ENCODE data around the gene SMIM20.
"Not testable (repeated sequence)": the region's sequence is repeated elsewhere in the genome, so short reads cannot be mapped to it uniquely, and the experiment has no call there.

Gene SMIM20

DNA sequence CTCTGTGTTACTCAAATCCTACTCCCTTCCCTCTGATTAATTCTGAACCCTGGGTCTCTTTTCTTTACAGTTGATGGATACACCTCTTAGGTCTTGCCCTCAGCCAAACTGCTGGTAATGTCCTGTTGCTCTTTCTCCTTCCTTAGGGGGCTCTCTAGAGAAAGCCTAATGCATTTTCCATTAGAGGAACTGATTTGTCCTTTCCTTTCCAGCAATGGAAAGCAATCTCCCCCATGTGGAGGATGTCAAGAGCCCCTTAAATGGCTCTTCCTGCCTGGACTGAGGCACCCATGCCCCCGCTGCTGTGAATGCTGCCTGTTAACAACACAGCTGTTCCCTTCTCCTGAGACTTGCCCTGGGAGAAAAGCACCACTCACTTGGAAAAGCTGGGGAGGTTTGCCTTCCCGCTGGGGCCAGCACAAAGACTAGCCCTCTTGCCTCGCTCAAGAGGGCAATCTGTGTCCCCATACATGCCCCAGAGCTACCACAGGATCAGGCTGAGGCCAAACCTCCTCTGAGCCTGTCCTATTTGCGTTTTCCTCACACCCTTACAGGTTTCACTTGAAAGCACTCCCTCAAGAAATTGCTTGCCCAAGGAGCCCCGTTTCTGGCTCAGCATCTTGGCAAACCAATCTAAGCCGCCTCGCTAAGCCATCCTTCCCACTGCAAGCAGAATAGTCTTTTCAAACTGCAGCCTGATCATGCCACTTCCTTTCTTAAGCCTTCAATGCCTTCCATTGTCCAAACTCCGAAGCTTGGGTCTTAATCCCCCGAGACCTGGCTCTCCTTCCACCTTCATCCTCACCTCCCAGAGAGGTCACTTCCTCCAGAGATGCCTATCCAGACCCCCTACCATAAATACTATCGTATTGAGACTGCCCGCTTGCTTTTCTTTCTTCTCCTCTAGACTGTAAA is 23.2 kb upstream of the SMIM20 start:
- DNase-seq (ENCODE audit: low read depth in 2 of 2): no peak

- DNase-seq (ENCODE audit: low read depth in 2 of 2): no peak
Observed at GRCh38 chr4:25892796-25893195, 21.2 kb upstream of the SMIM20 start.

- no peak for DNase-seq (ENCODE audit: low read depth in 2 of 2)
Observed at GRCh38 chr4:25896776-25897539, 17.1 kb upstream of the SMIM20 start.

DNA sequence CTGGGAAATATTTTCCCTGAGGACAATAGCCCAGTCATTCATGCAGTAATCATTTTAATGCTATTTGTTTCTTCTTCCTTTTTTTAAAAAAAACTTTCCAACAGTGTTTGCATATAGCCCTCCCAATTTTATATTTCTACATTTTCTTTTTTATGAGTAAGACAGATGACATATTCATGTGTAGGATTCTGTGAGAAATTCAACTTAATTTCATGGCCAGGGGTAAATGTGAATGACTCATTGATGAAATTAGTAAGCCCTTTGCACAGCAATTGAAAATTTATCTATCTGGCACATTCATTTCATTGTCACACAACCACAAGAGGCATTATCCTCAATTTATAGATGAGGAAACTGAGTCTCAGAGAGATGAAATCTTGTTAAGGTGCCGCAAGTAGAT is 13.7 kb upstream of the SMIM20 start:
- no peak for DNase-seq (ENCODE audit: low read depth in 2 of 2)

DNA sequence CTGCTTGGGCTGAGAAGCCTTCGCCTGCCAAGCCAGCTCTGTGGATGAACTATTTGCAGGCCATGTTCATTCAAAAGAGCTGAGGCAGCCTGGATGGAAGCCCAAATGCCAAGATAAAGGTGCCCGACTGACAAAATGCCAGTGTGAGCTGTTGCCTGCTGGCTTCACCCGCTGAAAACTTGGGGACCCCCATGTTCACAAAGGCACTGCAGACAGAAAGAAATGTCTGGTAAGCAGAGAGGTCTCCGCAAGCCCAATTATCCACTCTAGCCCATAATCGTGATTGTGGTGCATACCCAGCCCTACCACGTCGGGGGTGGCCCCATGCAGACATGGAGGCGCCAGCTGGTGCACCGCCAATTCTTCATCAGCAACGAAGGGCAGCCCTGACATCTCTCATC is 13.0 kb upstream of the SMIM20 start:
- DNase-seq (ENCODE audit: low read depth in 2 of 2): no peak

DNA sequence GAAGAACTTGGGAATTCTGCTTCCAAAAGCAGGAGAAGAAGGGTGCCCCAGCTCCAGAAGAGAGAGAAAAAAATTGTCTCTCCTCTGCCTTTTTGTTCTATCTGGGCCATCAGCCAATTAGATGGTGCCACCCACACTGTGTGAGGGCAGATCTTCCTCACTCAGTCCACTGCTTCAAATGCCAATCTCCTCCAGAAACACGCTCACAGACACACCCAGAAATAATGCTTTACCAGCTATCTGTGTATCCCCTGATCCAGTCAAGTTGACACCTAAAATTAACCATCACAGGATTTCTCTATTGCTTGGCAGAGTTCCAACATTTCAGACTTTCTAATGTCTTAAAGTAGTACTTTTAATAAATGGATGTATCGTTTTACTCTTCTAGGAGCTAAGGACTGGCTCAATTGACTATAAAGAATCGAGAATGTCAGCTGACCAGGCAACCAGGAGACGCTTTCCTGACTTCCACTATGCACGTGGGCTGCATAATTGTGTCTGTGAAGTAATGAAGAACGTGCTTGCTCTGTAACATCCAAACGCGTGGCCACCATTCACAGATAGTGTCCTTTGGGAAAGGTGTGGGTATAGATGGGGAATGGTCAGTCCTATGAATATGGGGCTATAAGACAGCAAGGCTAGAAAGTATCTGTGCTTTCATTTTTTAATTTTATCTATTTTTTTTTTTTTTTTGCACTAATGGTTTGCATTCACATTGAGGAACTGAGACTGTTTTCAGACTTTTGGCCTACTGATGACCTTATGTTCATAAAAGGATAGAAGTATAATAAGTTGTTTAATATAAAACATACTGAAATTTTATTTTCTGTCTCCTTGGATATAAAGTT is 9.9 kb upstream of the SMIM20 start:
- no peak for DNase-seq (ENCODE audit: low read depth in 2 of 2)

GRCh38 chr4:25904748-25905082 is 9.3 kb upstream of the SMIM20 start:
- no peak for DNase-seq (ENCODE audit: low read depth in 2 of 2)

DNA sequence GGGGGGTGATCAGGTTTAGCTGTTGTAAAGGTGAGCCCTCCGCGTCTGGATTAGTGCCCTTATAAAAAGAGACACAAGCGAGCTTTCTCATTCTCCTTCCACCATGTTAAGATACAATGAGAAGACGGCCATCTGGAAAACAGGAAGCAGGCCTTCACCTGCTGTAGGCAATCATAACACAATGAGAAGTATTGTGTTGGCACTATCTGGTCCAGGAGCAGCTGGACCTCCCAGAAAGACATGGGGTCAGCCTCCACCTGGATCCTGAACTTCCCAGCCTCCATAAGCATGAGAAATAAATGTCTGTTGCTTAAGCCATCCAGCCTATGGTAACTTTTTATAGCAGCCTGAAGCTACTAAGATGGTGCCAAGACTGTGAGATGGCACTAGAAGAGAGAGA is 8.6 kb upstream of the SMIM20 start:
- no peak for DNase-seq (ENCODE audit: low read depth in 2 of 2)

DNA sequence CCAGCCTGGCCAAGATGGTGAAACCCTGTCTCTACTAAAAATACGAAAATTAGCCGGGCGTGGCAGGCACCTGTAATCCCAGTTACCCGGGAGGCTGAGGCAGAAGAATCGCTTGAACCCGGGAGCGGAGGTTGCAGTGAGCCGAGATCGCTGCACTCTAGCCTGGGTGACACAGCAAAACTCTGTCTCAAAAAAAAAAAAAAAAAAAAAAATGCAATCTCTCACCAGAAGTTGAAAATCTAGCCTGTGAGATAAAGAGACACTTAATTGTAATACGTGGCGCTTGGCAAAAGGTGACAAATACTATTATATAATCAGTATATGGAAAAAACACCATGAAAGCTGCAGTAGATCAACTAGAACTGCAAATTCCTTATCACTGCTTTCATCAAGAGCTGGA is 7.9 kb upstream of the SMIM20 start:
- not testable (repeated sequence) for DNase-seq (ENCODE audit: low read depth in 2 of 2)

GRCh38 chr4:25908491-25908901 is 5.5 kb upstream of the SMIM20 start:
- no peak for DNase-seq (ENCODE audit: low read depth in 2 of 2)

- no peak for DNase-seq (ENCODE audit: low read depth in 2 of 2)
Observed at GRCh38 chr4:25911356-25911755, 2.7 kb upstream of the SMIM20 start.

GRCh38 chr4:25913056-25913850 is 767 bp upstream of the SMIM20 start:
- peak in 1 of 2 donors; percentile 12 for DNase-seq (ENCODE audit: low read depth in 2 of 2)

- DNase-seq (ENCODE audit: low read depth in 2 of 2): no peak
Observed at GRCh38 chr4:25914670-25915352, 791 bp downstream of the SMIM20 start.

DNA sequence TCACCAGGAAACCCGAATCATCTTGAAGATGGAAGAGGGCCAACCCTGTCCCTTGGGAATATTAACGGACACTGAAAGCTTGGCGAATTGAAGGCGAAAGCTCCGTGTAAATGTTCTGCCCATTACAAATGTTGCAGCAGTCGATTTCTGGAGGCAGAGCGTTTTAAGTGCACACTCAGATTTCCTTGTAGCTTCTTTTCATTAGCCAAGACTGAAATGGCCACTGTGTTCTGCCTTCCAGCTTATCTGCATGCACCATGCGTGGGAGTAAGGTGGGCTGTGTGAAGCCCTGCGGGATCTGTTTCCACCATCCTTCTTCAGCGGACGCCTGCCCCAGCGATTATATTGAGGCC is 1.3 kb downstream of the SMIM20 start:
- DNase-seq (ENCODE audit: low read depth in 2 of 2): no peak

- DNase-seq (ENCODE audit: low read depth in 2 of 2): no peak
Observed at GRCh38 chr4:25916870-25917269, 2.9 kb downstream of the SMIM20 start.

- no peak for DNase-seq (ENCODE audit: low read depth in 2 of 2)
Observed at GRCh38 chr4:25919676-25920075, 5.7 kb downstream of the SMIM20 start.

DNA sequence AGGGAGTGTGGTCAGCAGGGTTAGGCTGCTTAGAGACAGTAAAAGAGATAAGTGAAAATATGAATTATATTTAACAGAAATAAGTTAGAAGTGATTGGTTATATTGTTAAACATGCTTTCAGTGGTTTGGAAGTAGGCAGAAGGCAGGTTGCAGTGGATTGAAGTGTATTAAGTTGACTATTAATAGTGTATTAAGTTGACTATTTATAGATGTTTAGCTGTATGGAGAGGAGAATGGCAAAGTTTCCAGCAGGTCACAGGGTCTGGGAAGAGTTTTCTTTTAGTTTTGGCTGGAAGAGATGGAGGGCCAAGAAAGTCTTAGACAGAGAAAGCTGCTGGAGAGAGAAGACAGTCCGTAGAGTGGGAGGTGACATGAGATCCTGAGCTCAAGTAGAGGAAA is 7.9 kb downstream of the SMIM20 start:
- no peak for DNase-seq (ENCODE audit: low read depth in 2 of 2)

GRCh38 chr4:25922812-25923369 is 8.9 kb downstream of the SMIM20 start:
- no peak for DNase-seq (ENCODE audit: low read depth in 2 of 2)

DNA sequence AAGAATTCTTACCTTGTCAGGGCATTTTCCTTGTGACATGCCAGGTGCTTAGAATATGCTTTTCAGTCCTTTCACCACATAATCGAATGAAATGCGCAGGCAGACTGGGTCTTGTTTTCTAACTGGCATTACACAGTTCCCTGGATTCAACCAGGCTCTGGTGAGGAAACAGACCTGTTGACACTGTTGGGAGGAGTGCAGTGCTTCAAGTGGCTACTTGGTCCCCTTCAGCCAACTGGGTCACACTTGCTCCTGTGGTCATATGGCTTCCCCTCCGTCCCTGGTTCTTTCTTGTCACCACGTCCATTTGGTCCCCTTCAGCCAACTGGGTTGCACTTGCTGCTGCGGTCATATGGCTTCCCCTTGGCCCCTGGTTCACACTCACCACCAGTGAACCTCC is 9.7 kb downstream of the SMIM20 start:
- DNase-seq (ENCODE audit: low read depth in 2 of 2): no peak

DNA sequence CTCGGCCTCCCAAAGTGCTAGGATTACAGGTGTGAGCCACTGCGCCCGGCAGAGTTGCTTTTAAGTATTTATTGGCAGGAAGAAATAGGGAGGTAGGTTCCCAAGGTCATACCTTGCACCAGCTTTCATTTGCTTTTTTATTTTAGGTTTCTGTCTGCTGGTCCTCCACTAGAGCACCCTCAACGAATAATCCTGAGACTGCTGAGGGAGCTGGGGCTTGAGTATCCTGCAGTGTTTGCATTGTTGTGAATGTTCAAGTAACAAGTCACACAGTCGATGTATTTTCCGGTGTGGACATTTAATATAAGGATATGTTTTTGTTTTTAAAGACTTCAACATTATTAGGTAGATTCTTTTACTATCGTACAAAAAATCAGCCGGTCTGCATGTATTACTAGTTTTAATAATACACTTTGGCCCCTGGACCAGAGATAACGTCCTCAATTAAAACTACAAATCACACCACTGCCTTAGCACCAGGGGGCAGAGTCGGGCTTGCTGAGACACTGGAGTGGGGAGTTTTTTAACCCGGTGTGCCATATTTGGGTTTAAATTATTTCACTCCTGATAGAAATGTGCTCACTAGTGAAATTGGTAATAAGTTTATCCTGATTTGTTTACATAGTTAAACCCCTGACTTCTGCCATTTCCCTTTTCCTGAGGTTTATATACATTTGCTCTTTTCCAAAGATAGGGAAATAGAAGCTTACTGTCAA is 11.6 kb downstream of the SMIM20 start:
- DNase-seq (ENCODE audit: low read depth in 2 of 2): peak in 1 of 2 donors; percentile 11
